Vagina (tissue), 2 donors: Measurements from ENCODE around the gene TACR1.

Experiments used
- CTCF ChIP-seq, 3 experiments: fragments of 450-650 bp in 2 of 3; fragments of 200-600 bp in 1 of 3; sonication (generic) in 1 of 3; IDR thresholded peaks; one replicate each; pipeline ENCODE4 v1.5.1; 2017 to 2019; ENCODE audit warnings: antibody characterized with exemption in 3 of 3, mild to moderate bottlenecking in 2 of 3, moderate library complexity in 2 of 3
- POLR2A ChIP-seq, 2 donors: fragments of 450-650 bp; IDR thresholded peaks; one replicate each; pipeline ENCODE4 v1.6.1; 2017; ENCODE audit warnings: antibody characterized with exemption in 2 of 2, mild to moderate bottlenecking in 2 of 2, moderate library complexity in 2 of 2

- TF ChIP-seq CTCF (IDR thresholded peaks at IDR 0.05) (no peak), POLR2A (IDR thresholded peaks at IDR 0.05) (no peak)
Observed at GRCh38 chr2:75237296-75237695, 38.0 kb upstream of the TACR1 start.
